Activated CD4-positive, alpha-beta T cell treated with anti-CD3 and anti-CD28 coated beads, Interleukin-2, amount 10 ng/mL, durations not matched to agents 24 days and 14 days (primary cell): ENCODE measurements around the gene REG3G. TPM values are rescaled to one million over a fixed set of nuclear protein-coding genes. Genes with fewer than 3 reads are reported as not detected.
"Not testable (repeated sequence)": the region's sequence is repeated elsewhere in the genome, so short reads cannot be mapped to it uniquely, and the experiment has no call there.

ENCODE experiments used
- DNase-seq: peaks from one replicate; pipeline ENCODE4 v3.0.0; 2022
- H3K27ac Mint-ChIP-seq: one replicate; pipeline ENCODE4 v1.8.0; 2022; ENCODE audit warnings: mild to moderate bottlenecking, mixed read lengths
- H3K27me3 Mint-ChIP-seq: one replicate; pipeline ENCODE4 v1.8.0; 2022; ENCODE audit warnings: mixed read lengths
- H3K36me3 Mint-ChIP-seq: one replicate; pipeline ENCODE4 v1.8.0; 2022; ENCODE audit warnings: low read depth, mild to moderate bottlenecking, mixed read lengths
- H3K4me1 Mint-ChIP-seq: one replicate; pipeline ENCODE4 v1.8.0; 2021; ENCODE audit warnings: mixed read lengths
- H3K4me3 Mint-ChIP-seq: one replicate; pipeline ENCODE4 v1.8.0; 2022; ENCODE audit warnings: mild to moderate bottlenecking, moderate library complexity, mixed read lengths
- H3K9me3 Mint-ChIP-seq: one replicate; pipeline ENCODE4 v1.8.0; 2021; ENCODE audit warnings: mixed read lengths
- intact Hi-C: fragments of 100-400 bp; cut with micrococcal nuclease; formaldehyde crosslinking; loops from one replicate; pipeline ENCODE4 v1.15.1; 2023
- total RNA-seq: library from RNA; stranded (reverse); gene quantifications from 2 replicates; pipeline ENCODE4 v1.2.3, GENCODE V29; 2022

Gene REG3G
- total RNA-seq, 1 donor from 2014 or later = not detected

- Mint-ChIP-seq H3K27ac (no peak overlapping the region), H3K36me3 (no peaks in the 10 kb centered on the region), H3K4me1 (no peaks in the 10 kb centered on the region), H3K9me3 (no peaks in the 10 kb centered on the region), H3K27me3 (peaks cover 1% of the 10 kb centered on the region), H3K4me3 (no peak overlapping the region)
- DNase-seq = no peak
- intact Hi-C loops = no loop called here
Observed at GRCh38 chr2:78999406-78999805, 26.1 kb upstream of the REG3G start.

DNA sequence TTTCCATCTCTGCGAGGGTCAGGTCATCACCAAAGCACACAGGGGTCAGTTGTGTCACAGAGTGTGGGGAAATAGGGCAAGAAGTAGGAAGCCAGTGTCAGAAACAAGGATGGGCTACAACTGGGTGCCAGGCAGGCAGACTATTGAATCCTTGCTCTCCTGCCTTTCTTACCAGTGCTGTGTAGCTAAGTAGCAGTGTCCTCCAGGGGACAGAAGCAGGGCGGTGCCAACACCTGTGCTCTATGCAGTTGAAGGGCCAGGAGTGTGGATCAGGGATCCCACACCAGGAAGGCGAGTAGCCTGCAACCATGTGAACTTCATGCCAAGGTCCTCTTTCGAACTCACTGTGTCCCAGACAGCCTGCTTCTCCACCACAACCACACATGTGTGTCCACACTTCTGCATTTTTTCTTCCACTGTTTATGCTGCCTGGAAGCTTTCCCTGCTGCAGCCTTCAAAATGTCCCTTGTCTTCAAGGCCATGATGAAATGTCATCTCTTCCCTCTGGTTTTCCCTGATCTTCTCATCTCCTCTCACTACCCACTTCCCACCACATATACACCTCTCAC is 25.4 kb upstream of the REG3G start:
- Mint-ChIP-seq H3K4me3 (no peak overlapping the region), H3K27me3 (no peaks in the 10 kb centered on the region), H3K4me1 (no peaks in the 10 kb centered on the region), H3K36me3 (no peaks in the 10 kb centered on the region), H3K9me3 (no peaks in the 10 kb centered on the region), H3K27ac (no peak overlapping the region)
- intact Hi-C loops = no loop called here
- DNase-seq = no peak

DNA sequence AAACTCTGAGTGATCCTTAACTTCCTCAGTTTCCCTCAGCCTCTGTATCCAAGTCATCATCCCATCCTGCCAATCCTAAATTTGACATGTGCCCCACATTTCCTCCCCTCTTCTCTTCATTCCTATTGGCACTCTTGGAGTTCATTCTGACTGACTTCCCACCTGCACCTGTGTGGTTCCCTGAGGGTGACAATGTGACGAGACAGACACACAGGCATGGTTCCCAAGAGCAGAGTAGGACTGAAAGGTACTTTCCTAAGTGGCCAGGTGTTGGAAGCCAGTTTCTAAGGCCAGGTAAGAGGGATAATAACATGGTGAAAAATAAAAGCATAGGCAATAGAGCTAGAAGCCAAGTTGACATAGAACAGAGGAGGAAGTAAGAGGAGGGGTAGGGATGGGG is 24.2 kb upstream of the REG3G start:
- H3K4me1 Mint-ChIP-seq = no peaks in the 10 kb centered on the region
- H3K9me3 Mint-ChIP-seq = no peaks in the 10 kb centered on the region
- intact Hi-C loops = no loop called here
- no peaks in the 10 kb centered on the region for H3K27me3 Mint-ChIP-seq
- DNase-seq = no peak
- H3K36me3 Mint-ChIP-seq = no peaks in the 10 kb centered on the region
- no peak overlapping the region for H3K4me3 Mint-ChIP-seq
- no peak overlapping the region for H3K27ac Mint-ChIP-seq

DNA sequence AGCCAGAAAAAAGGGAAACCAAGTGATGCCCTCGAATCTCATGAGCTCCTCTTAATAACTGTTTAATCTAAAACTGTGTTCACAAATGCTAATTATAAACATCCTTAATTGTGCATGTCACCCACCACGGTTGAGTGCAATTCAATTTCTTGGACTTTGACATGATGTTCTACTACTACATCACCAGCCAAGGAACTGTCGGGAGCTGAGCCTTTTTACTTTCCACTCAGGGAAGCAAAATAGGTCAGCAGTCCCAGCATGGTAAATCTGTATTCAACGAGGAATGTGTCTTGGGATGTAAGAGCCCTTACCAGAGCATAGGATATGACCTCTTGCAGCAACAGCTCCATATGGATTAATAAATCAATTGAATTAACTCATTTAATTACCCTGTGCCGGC is 20.8 kb upstream of the REG3G start:
- intact Hi-C loops = no loop called here
- Mint-ChIP-seq H3K27ac (no peak overlapping the region), H3K27me3 (no peaks in the 10 kb centered on the region), H3K4me3 (no peak overlapping the region), H3K9me3 (no peaks in the 10 kb centered on the region), H3K36me3 (no peaks in the 10 kb centered on the region), H3K4me1 (no peaks in the 10 kb centered on the region)
- DNase-seq = no peak

DNA sequence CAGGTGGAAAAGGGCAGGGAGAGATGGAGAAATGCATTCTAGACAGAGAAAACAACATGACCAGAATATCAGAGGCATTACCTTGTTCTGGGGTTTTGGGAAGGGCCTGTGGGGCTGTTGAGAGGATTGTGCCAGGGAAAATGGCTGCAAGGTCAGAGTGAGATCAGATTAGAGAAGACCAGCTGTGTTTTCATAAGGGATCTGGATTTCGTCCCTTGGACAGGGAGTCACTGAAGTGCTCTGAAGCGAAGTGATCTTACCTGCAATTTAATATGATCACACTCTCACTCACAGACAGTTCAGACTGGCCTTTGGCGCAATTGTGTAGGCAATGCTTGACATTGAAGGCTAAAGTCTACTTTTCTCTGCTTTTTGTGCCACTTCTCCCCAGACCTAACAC is 20.3 kb upstream of the REG3G start:
- Mint-ChIP-seq H3K4me3 (no peak overlapping the region), H3K4me1 (no peaks in the 10 kb centered on the region), H3K27ac (no peak overlapping the region), H3K9me3 (no peaks in the 10 kb centered on the region), H3K27me3 (no peaks in the 10 kb centered on the region), H3K36me3 (no peaks in the 10 kb centered on the region)
- no peak for DNase-seq
- intact Hi-C loops = no loop called here

GRCh38 chr2:79009388-79009787 is 16.1 kb upstream of the REG3G start:
- no peaks in the 10 kb centered on the region for H3K36me3 Mint-ChIP-seq
- no peak overlapping the region for H3K27ac Mint-ChIP-seq
- intact Hi-C loops = no loop called here
- no peaks in the 10 kb centered on the region for H3K4me1 Mint-ChIP-seq
- H3K4me3 Mint-ChIP-seq = no peak overlapping the region
- H3K9me3 Mint-ChIP-seq = no peaks in the 10 kb centered on the region
- DNase-seq = no peak
- no peaks in the 10 kb centered on the region for H3K27me3 Mint-ChIP-seq

DNA sequence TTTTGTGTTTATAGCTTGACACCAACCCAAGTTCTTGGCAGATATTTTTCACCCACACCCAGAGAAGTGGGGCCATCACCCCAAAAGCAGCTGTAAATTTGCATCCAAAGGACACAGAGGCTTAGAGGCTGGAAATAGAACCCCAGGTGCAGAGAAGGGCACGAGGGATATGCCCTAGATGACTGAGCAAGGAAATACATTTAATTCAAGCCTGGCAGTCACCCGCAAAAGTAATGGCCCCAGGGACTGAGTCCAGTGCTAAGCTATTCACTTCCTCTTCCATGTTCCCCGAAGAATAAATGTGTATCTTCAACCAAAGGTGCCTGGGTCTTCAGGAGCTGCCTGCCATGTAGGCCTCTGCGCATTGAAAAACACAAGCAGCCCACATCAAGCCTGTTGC is 14.0 kb upstream of the REG3G start:
- H3K4me1 Mint-ChIP-seq = no peaks in the 10 kb centered on the region
- intact Hi-C loops = no loop called here
- no peak overlapping the region for H3K4me3 Mint-ChIP-seq
- no peaks in the 10 kb centered on the region for H3K27me3 Mint-ChIP-seq
- no peak for DNase-seq
- H3K36me3 Mint-ChIP-seq = no peaks in the 10 kb centered on the region
- no peaks in the 10 kb centered on the region for H3K9me3 Mint-ChIP-seq
- H3K27ac Mint-ChIP-seq = no peak overlapping the region

DNA sequence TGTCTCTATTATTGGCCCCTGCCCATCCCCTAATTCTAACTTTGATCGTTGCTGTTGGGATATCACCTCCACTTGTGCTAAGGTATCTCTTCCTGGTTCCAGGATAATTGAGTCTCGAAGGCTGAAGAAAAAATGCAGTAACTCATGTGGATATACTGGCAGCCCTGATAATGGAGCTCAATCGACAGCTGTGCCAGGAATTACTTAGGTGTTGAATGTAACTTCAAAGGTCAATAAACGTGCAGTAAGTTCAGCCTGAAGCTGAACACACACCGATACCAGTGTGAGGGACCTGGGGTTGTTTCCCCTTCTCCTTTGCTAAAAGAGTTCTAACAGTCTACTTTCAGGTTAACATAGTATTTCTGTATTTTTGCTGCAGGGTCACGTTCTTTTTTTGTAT is 11.9 kb upstream of the REG3G start:
- Mint-ChIP-seq H3K27me3 (no peaks in the 10 kb centered on the region), H3K27ac (no peak overlapping the region), H3K36me3 (no peaks in the 10 kb centered on the region), H3K4me1 (no peaks in the 10 kb centered on the region), H3K4me3 (no peak overlapping the region), H3K9me3 (no peaks in the 10 kb centered on the region)
- DNase-seq = no peak
- intact Hi-C loops = no loop called here

DNA sequence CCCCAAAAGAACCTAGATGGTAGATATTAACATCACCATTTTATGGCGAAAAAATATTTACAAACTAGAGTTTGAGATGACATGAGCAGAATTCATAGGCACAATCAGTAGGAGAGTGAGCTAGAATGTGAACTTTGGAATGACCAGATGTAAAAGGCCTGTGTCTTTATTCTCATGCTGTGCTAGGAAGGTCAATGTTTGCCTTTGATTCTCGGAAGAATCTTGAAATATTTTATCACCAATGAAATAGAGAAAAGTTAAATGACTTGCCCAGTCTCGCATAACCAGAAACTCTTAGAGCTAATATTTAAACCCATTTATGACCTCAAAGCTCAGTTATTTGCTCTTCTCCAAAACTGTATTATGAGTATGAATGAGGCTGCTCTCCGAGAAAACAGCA is 9.2 kb upstream of the REG3G start:
- Mint-ChIP-seq H3K4me3 (no peak overlapping the region), H3K4me1 (no peaks in the 10 kb centered on the region), H3K27me3 (no peaks in the 10 kb centered on the region), H3K36me3 (no peaks in the 10 kb centered on the region), H3K9me3 (no peaks in the 10 kb centered on the region), H3K27ac (no peak overlapping the region)
- no peak for DNase-seq
- intact Hi-C loops = no loop called here

DNA sequence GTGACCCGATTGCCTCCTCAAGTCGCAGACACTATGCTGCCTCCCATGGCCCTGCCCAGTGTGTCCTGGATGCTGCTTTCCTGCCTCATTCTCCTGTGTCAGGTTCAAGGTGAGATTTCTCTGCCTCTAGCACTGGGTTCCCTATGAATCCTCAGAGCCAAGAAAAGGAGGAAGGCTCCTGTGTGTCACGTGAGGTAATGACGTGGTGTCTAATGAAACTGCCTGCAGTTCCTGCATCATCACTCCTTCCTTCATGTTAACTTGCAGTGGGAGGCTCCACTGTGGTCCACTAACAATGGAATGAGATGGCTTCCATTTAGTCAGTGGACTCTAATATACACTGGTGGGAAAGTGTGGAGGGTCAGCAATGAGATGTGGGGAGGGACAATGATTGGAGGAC is 559 bp downstream of the REG3G start:
- H3K9me3 Mint-ChIP-seq = no peaks in the 10 kb centered on the region
- H3K36me3 Mint-ChIP-seq = no peaks in the 10 kb centered on the region
- H3K27me3 Mint-ChIP-seq = no peaks in the 10 kb centered on the region
- H3K4me3 Mint-ChIP-seq = no peak overlapping the region
- no peak overlapping the region for H3K27ac Mint-ChIP-seq
- H3K4me1 Mint-ChIP-seq = no peaks in the 10 kb centered on the region
- intact Hi-C loops = no loop called here
- DNase-seq = no peak

- DNase-seq = no peak
- intact Hi-C loops = no loop called here
- H3K36me3 Mint-ChIP-seq = no peaks in the 10 kb centered on the region
- H3K9me3 Mint-ChIP-seq = no peaks in the 10 kb centered on the region
- H3K27ac Mint-ChIP-seq = no peak overlapping the region
- no peaks in the 10 kb centered on the region for H3K27me3 Mint-ChIP-seq
- H3K4me1 Mint-ChIP-seq = no peaks in the 10 kb centered on the region
- no peak overlapping the region for H3K4me3 Mint-ChIP-seq
Observed at GRCh38 chr2:79039944-79040343, 14.4 kb downstream of the REG3G start.

DNA sequence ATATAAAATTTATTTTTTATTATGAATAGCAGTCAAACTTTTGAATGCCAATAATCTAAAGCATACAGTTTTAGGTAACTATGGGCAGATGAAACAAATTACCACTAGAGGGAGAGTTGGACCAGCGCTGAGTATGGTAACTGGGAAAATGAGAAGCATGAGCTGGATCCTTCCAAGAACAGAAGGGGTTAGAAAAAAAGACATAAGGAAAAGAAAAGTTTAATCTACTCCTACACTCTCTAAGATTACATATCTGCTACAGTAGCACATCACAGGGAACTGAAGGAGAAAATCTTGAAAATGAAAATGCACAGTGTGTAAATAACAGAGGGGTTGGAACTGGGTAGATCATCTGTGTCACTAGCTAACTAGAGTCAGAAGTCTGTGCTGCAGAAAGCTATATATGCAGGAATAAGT is 15.5 kb downstream of the REG3G start:
- no peak overlapping the region for H3K4me3 Mint-ChIP-seq
- no peaks in the 10 kb centered on the region for H3K36me3 Mint-ChIP-seq
- no peak for DNase-seq
- no peak overlapping the region for H3K27ac Mint-ChIP-seq
- H3K4me1 Mint-ChIP-seq = no peaks in the 10 kb centered on the region
- no peaks in the 10 kb centered on the region for H3K9me3 Mint-ChIP-seq
- intact Hi-C loops = no loop called here
- no peaks in the 10 kb centered on the region for H3K27me3 Mint-ChIP-seq

DNA sequence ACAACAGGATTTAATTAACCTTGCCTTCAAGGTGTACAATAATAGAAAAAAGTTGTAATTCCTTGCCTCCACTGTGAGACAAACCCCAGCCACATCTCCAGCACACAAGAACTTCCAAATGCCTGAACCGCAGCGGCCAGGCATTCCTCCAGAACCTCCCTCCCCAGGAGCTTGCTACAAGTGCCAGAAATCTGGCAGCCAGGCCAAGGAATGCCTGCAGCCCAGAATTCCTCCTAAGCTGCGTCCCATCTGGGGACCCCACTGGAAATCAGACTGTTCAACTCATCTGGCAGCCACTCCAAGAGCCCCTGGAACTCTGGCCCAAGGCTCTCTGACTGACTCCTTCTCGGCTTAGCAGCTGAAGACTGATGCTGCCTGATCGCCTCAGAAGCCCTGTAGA is 28.0 kb downstream of the REG3G start:
- intact Hi-C loops, DNase-seq, H3K4me3 Mint-ChIP-seq, H3K27ac Mint-ChIP-seq, H3K4me1 Mint-ChIP-seq, H3K9me3 Mint-ChIP-seq, H3K27me3 Mint-ChIP-seq, H3K36me3 Mint-ChIP-seq: not testable (repeated sequence)

DNA sequence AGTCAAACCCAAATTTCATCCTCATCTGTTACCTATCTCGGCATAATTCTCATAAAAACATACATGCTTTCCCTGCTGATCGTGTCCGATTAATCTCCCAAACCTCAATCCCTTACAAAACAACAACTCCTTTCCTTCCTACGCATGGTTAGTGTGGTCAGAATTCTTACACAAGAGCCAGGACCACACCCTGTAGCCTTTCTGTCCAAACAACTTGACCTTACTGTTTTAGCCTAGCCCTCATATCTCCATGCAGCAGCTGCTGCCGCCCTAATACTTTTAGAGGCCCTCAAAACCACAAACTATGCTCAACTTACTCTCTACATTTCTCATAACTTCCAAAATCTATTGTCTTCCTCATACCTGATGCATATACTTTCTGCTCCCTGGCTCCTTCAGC is 29.3 kb downstream of the REG3G start:
- H3K9me3 Mint-ChIP-seq, intact Hi-C loops, H3K27ac Mint-ChIP-seq, DNase-seq, H3K36me3 Mint-ChIP-seq, H3K4me1 Mint-ChIP-seq, H3K27me3 Mint-ChIP-seq, H3K4me3 Mint-ChIP-seq: not testable (repeated sequence)

GRCh38 chr2:79065201-79065600 is 39.7 kb downstream of the REG3G start:
- Mint-ChIP-seq H3K27ac (no peak overlapping the region), H3K36me3 (no peaks in the 10 kb centered on the region), H3K4me1 (no peaks in the 10 kb centered on the region), H3K4me3 (no peak overlapping the region), H3K9me3 (peaks cover 4% of the 10 kb centered on the region), H3K27me3 (no peaks in the 10 kb centered on the region)
- DNase-seq = no peak
- intact Hi-C loops = no loop called here
